Ascending aorta (tissue), 2 donors: Measurements from ENCODE around the gene TSC22D3. TPM values are rescaled to one million over a fixed set of nuclear protein-coding genes. Genes with fewer than 3 reads are reported as not detected.

ENCODE experiments used
- DNase-seq, 2 donors: peaks; one replicate each; pipeline ENCODE4 v3.0.0-alpha.2; 2019; ENCODE audit warnings: low spot score in 2 of 2
- H3K27ac ChIP-seq, 2 donors: fragments of 200-600 bp; sonication (generic); one replicate each; pipeline ENCODE4 v1.5.1; 2016 to 2017; ENCODE audit warnings: mild to moderate bottlenecking in 1 of 2
- H3K27me3 ChIP-seq: fragments of 200-600 bp; sonication (generic); one replicate; pipeline ENCODE4 v1.5.1; 2017
- H3K36me3 ChIP-seq, 2 donors: fragments of 200-600 bp; sonication (generic); one replicate each; pipeline ENCODE4 v1.5.1; 2016
- H3K4me1 ChIP-seq, 2 donors: fragments of 200-600 bp; sonication (generic); one replicate each; pipeline ENCODE4 v1.5.1; 2016 to 2017; ENCODE audit warnings: mild to moderate bottlenecking in 1 of 2
- H3K4me3 ChIP-seq, 2 donors: fragments of 200-600 bp; sonication (generic); one replicate each; pipeline ENCODE4 v1.5.1; 2016 to 2017; ENCODE audit warnings: mild to moderate bottlenecking in 1 of 2
- H3K9me3 ChIP-seq, 2 donors: fragments of 200-600 bp; sonication (generic); one replicate each; pipeline ENCODE4 v1.5.1; 2016
- CTCF ChIP-seq, 3 experiments: fragments of 200-600 bp in 2 of 3; fragments of 450-650 bp in 1 of 3; sonication (generic) in 2 of 3; IDR thresholded peaks; one replicate each; pipeline ENCODE4 v1.5.1; 2016 to 2019; ENCODE audit warnings: antibody characterized with exemption in 3 of 3, mild to moderate bottlenecking in 1 of 3, moderate library complexity in 1 of 3
- intact Hi-C: fragments of 100-400 bp; cut with DNase I; formaldehyde crosslinking; loops from one replicate; pipeline ENCODE4 v1.15.1; 2023
- total RNA-seq: library from RNA; depleted of rRNA; stranded (reverse); fragments of >200 nt; gene quantifications from one replicate; pipeline ENCODE4 v1.1.0, GENCODE V29; 2016

TSC22D3 gene
- total RNA-seq, 1 donor from 2014 or later, result 630 TPM

DNA sequence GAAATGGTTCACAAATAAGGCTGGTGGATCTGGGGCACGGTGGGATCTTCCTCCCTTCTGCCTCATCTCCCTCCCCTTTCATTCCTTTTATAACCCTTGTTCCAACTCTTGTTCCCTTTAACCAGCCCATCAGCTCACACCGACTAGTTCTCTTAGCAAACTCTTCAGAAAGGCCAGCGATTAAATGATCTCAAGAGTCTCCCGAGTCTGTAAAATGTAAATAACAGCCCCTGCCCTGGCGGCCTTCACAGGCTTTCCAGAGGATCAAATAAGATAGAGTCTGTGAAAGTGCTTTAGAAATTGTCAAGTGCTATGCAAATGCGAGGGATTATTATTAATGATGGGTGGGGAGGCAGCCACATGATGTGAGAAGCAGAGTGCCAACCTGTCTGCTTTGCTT, 27.1 kb downstream of the TSC22D3 start:
- intact Hi-C loops, result no loop called here

DNA sequence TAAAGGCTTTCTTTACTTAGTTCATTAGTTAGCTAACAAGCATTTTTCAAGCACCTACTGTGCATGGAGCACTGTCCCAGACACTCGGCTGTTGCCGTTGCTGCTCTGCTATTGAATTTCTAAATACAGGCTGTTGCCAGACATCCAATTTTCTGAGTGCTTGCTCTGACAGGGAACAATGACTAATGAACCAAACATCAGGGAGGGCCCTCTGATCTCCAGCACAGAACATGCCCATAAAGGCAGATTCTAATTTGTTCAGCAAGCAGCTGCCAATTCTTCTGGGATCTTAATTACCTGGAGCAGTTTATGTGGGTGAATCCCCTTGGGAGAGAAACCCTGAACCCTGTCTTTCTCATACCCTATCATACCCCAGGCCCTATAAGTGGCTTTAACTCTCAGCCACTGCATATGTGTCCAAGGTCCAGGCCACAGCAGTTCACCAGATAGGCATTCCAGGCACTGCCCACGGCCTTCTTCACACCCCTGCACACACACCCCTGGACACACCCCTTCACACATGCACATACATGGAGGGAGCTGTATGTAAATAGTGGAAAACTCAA, 27.9 kb downstream of the TSC22D3 start:
- H3K4me1 ChIP-seq, result peaks cover 3 to 8% of the 10 kb centered on the region in 2 donors
- no peak overlapping the region for H3K4me3 ChIP-seq
- no peaks in the 10 kb centered on the region for H3K27me3 ChIP-seq
- H3K27ac ChIP-seq, result peak overlapping the region; percentile 63 to 73
- no peaks in the 10 kb centered on the region for H3K9me3 ChIP-seq
- no peak for DNase-seq
- no peaks in the 10 kb centered on the region for H3K36me3 ChIP-seq
- no peak for TF ChIP-seq CTCF (IDR thresholded peaks at IDR 0.05)
- intact Hi-C loops, result no loop called here

More for the DNA sequence above, 27.1 kb downstream of the TSC22D3 start:
- no peak overlapping the region for H3K4me3 ChIP-seq
- no peak for DNase-seq
- H3K9me3 ChIP-seq, result no peaks in the 10 kb centered on the region
- TF ChIP-seq CTCF (IDR thresholded peaks at IDR 0.05), result no peak
- no peaks in the 10 kb centered on the region for H3K36me3 ChIP-seq
- H3K27ac ChIP-seq, result peak overlapping the region; percentile 63 to 73
- peaks cover 0 to under 1% of the 10 kb centered on the region in 2 donors for H3K4me1 ChIP-seq
- no peaks in the 10 kb centered on the region for H3K27me3 ChIP-seq

GRCh38 chrX:107744868-107745267, 30.7 kb downstream of the TSC22D3 start:
- Histone ChIP-seq H3K4me3 (no peak overlapping the region), H3K4me1 (peaks cover 14 to 27% of the 10 kb centered on the region in 2 donors), H3K36me3 (no peaks in the 10 kb centered on the region), H3K9me3 (no peaks in the 10 kb centered on the region), H3K27me3 (no peaks in the 10 kb centered on the region), H3K27ac (no peak overlapping the region)
- intact Hi-C loops, result no loop called here
- no peak for DNase-seq
- TF ChIP-seq CTCF (IDR thresholded peaks at IDR 0.05), result no peak

GRCh38 chrX:107743995-107744394, 31.6 kb downstream of the TSC22D3 start:
- Histone ChIP-seq H3K4me1 (peaks cover 14 to 29% of the 10 kb centered on the region in 2 donors), H3K9me3 (no peaks in the 10 kb centered on the region), H3K36me3 (no peaks in the 10 kb centered on the region), H3K27me3 (no peaks in the 10 kb centered on the region), H3K27ac (peak overlapping the region; percentile 93 to 94), H3K4me3 (no peak overlapping the region)
- intact Hi-C loops, result no loop called here
- DNase-seq, result no peak
- TF ChIP-seq CTCF (IDR thresholded peaks at IDR 0.05), result no peak

DNA sequence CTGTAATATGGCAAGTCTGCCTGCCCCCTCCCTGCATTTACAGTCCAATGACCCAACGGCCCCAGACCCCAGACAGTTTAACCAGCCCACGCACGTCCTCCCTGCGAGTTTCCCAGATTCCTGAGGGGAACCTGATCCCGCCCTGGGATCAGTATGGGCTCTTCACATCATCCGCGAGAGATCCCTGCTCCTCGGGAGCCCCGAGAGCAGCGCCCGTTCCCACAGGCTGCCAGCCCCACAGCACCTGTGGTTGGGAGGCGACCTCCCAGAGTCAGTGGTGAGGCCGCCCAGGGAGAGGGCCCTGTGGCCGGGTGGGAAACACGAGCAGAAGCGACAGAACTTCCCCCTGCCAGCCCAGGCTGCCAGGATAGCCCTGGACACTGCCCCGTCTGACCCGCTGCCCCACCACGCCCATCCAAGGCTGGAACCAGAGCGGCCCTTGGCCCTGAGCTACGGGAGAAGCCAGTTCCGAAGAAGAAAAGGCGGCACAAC, 32.8 kb downstream of the TSC22D3 start:
- Histone ChIP-seq H3K27ac (peak overlapping the region; percentile 93 to 94), H3K9me3 (no peaks in the 10 kb centered on the region), H3K4me1 (peaks cover 14 to 34% of the 10 kb centered on the region in 2 donors), H3K27me3 (no peaks in the 10 kb centered on the region), H3K36me3 (no peaks in the 10 kb centered on the region), H3K4me3 (peak overlapping the region; percentile 31 to 41)
- intact Hi-C loops, result no loop called here
- no peak for DNase-seq
- TF ChIP-seq CTCF (IDR thresholded peaks at IDR 0.05), result no peak
